DND-41 (cell line): ENCODE results near the gene POFUT2.

Source experiments
- EZH2 ChIP-seq: IDR thresholded peaks from 3 replicates; pipeline ENCODE4 v1.6.1; 2012; ENCODE audit warnings: borderline replicate concordance, low read depth, mild to moderate bottlenecking, moderate library complexity, low read length, inconsistent platforms; ENCODE audit not compliant: severe bottlenecking
- TF ChIP-seq, protein P1 (sequence below): IDR thresholded peaks from 2 replicates; pipeline ENCODE4 v1.5.1; 2012; ENCODE audit warnings: borderline replicate concordance, low read length, moderate library complexity, mild to moderate bottlenecking; ENCODE audit not compliant: poor library complexity, severe bottlenecking; ENCODE audit errors: extremely low read depth

DNA sequence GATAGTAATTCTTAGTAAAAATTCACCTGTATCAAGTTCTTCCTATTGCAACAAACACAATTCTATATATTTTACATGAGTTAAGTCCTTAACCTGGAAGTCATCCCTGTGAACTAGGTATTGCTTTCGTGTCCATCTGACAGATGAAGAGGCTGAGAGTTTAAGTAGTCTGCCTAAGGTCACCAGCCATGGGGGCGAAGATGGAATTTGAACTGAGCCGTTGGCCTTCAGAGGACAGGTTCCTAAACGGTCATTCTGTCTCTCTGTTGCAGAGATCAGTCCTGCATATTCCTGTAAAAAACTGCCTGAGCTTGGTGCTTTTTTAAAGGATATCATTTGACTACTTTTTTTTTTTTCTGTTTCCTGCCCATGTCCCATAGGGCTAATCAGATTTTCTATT is 10.2 kb upstream of the POFUT2 start:
- TF ChIP-seq, protein P1, sequence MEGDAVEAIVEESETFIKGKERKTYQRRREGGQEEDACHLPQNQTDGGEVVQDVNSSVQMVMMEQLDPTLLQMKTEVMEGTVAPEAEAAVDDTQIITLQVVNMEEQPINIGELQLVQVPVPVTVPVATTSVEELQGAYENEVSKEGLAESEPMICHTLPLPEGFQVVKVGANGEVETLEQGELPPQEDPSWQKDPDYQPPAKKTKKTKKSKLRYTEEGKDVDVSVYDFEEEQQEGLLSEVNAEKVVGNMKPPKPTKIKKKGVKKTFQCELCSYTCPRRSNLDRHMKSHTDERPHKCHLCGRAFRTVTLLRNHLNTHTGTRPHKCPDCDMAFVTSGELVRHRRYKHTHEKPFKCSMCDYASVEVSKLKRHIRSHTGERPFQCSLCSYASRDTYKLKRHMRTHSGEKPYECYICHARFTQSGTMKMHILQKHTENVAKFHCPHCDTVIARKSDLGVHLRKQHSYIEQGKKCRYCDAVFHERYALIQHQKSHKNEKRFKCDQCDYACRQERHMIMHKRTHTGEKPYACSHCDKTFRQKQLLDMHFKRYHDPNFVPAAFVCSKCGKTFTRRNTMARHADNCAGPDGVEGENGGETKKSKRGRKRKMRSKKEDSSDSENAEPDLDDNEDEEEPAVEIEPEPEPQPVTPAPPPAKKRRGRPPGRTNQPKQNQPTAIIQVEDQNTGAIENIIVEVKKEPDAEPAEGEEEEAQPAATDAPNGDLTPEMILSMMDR: no peak
- no peak for TF ChIP-seq EZH2
